HG03139 (cell line): Measurements from ENCODE around the gene CABLES1.
"Not testable (repeated sequence)": the region's sequence is repeated elsewhere in the genome, so short reads cannot be mapped to it uniquely, and the experiment has no call there.

Source experiments
- ATAC-seq: cut with Tn5 transposase; IDR thresholded peaks from one replicate; pipeline ENCODE4 v1.9.1; 2021; ENCODE audit not compliant: unreplicated experiment

Gene CABLES1

GRCh38 chr18:23263551-23264235 lies 128.4 kb downstream of the CABLES1 start:
- ATAC-seq, result no peak

- no peak for ATAC-seq
Observed at GRCh38 chr18:23265682-23266399, 130.6 kb downstream of the CABLES1 start.

DNA sequence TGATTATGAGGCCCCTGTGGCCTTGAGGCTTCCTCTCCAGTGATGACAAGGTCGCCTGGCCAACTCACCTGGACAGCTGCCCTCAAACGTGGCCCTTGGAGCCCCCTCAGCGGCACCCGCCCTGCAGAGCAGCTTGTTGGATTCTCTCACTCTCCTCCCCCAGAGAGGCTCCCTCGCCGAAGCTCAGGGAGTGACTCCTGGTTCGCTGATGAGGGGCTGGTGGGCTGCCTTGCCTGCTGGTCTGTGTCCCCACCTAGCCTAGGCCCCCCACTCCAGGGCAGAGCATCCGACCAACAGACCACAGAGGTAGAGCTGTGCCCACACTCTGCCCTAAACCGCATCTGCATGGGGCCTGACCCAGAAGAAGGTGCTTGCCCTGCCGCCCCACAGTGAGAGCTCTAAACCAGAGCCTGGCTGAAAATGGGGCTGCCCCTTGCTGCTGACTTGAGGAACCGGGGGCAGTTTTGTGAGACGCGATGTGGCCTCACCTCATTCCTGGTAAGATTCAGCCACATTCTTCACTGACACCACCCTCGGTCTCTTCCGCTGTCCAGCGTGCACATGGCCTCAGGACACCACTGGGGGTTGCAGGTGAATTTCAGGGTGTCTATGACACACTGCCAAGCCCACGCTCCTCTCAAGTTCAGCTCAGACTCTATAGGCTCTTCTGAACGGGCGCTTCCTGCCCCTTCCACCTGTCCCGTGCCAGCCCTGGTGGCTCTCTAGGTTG lies 131.6 kb downstream of the CABLES1 start:
- ATAC-seq, result no peak

GRCh38 chr18:23267447-23267776 lies 132.1 kb downstream of the CABLES1 start:
- no peak for ATAC-seq

GRCh38 chr18:23268641-23269040 lies 133.4 kb downstream of the CABLES1 start:
- ATAC-seq, result no peak

GRCh38 chr18:23269068-23269467 lies 133.8 kb downstream of the CABLES1 start:
- not testable (repeated sequence) for ATAC-seq

GRCh38 chr18:23269928-23270327 lies 134.6 kb downstream of the CABLES1 start:
- no peak for ATAC-seq

DNA sequence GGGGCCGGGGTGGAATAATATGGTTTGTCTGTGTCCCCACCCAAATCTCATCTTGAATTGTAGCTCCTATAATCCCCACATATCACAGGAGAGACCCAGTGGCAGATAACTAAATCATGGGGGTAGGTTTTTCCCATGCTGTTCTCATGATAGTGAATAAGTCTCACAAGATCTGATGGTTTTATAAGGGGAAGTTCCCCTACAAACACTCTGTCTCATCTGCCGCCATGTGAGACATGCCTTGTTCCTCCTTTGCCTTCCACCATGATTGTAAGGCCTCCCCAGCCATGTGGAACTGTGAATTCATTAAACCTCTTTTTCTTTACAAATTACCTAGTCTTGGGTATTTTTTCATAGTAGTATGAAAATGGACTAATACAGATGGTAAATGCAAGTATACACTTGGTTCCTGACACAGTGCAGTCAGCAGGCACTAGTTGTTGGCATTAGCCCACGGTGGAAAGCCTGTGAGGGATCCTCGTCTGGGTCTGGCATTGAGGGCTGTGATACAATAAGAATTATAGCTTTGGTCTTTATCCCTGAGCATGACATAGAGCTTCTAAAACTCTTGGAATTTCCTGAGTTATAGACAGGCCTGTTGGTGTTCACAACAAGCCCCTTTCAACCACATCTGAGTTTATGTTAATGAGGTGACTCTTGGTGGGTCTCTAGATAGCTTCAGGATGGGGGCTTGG lies 135.8 kb downstream of the CABLES1 start:
- no peak for ATAC-seq

- ATAC-seq, result no peak
Observed at GRCh38 chr18:23272498-23273232, 137.4 kb downstream of the CABLES1 start.

- ATAC-seq, result no peak
Observed at GRCh38 chr18:23273443-23273966, 138.2 kb downstream of the CABLES1 start.

DNA sequence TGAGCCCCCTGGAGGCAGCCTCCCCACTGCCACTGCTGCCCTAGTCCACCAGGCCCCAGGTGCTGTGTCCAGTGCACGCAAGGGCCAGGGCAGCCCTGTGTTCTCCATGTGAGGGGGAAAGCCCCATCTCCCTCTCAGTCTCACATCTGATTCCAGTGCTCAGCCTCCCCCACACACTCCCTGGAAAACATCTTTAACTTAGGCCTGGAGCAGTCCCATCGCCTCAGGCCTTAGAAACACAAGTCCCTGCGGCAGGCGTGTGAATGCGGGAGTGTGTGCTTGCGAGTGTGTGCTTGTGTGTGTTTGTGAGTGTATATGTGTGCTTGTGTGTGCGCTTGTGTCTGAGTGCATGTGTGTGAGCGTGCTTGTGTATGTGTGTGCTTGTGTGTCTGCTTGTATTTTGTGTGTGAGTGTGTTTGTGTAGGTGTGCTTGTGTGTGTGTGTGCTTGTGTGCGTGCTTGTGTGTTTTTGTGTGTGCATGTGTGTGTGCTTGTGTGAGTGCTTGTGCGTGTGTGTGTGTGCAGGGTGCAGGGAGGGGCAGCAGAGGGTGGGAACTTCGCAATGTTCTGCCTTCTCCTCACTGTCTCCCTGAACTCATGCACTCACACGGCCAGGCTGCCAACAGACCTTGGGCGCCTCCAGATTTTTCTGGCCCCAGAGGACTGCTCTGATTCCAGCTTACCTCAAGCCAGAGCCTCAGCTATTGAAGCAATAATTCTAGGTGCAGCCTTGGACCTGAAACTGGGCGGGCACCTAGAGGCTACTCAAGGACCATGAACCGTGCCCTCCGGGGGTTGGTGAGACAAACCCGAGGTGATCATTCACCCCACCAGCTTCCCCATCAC lies 139.6 kb downstream of the CABLES1 start:
- no peak for ATAC-seq

- ATAC-seq, result no peak
Observed at GRCh38 chr18:23276451-23276850, 141.2 kb downstream of the CABLES1 start.

- no peak for ATAC-seq
Observed at GRCh38 chr18:23277399-23277798, 142.1 kb downstream of the CABLES1 start.

DNA sequence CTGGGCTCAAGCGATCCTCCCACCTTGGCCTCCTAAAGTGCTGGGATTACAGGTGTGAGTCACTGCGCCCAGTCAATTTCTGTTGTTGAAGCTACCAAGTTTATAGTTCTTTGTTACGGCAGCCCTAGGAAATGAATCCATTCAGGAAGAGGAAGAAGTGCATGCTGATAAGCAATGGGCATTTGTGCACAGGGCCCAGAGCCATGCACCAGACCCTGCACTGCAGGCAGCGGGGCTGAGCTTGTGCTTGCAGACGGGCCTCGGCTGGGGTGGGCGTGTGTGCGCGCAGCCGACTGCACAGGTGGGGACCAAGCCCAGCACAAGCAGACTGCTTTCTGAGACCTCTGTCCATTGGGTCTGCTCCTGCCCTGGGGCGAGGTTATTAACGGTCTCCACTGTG lies 144.6 kb downstream of the CABLES1 start:
- ATAC-seq, result no peak

DNA sequence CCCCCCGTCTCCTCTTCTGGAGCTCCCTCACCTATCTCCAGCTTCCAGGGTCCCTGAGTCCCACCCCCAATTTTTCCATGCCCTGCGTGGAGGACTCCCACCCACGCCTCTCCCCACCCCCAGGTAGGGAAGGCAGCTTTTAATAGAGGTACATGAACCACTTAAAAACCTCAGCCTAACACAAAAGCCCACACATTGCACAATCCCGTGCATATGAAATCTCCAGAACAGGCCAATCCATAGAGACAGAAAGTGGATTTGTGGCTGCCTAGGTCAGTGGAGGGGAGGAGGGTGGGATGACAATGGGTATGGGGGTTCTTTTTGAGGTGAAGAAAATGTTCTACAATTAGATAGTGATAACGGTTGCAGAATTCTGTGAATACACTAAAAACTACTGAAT lies 145.6 kb downstream of the CABLES1 start:
- no peak for ATAC-seq

- no peak for ATAC-seq
Observed at GRCh38 chr18:23281626-23282436, 146.5 kb downstream of the CABLES1 start.

GRCh38 chr18:23282437-23282781 lies 147.1 kb downstream of the CABLES1 start:
- ATAC-seq, result no peak

GRCh38 chr18:23283916-23284430 lies 148.7 kb downstream of the CABLES1 start:
- ATAC-seq, result peak; percentile 80

- ATAC-seq, result no peak
Observed at GRCh38 chr18:23284629-23285028, 149.3 kb downstream of the CABLES1 start.
